SW480 (cell line): ENCODE measurements around the gene CCDC59.
"Not testable (repeated sequence)": the region's sequence is repeated elsewhere in the genome, so short reads cannot be mapped to it uniquely, and the experiment has no call there.

Experiments used
- DNase-seq: peaks from one replicate; pipeline ENCODE4 v3.0.0-alpha.2; 2016; ENCODE audit warnings: low spot score

The CCDC59 gene, protein sequence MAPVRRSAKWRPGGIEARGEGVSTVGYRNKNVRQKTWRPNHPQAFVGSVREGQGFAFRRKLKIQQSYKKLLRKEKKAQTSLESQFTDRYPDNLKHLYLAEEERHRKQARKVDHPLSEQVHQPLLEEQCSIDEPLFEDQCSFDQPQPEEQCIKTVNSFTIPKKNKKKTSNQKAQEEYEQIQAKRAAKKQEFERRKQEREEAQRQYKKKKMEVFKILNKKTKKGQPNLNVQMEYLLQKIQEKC

DNA sequence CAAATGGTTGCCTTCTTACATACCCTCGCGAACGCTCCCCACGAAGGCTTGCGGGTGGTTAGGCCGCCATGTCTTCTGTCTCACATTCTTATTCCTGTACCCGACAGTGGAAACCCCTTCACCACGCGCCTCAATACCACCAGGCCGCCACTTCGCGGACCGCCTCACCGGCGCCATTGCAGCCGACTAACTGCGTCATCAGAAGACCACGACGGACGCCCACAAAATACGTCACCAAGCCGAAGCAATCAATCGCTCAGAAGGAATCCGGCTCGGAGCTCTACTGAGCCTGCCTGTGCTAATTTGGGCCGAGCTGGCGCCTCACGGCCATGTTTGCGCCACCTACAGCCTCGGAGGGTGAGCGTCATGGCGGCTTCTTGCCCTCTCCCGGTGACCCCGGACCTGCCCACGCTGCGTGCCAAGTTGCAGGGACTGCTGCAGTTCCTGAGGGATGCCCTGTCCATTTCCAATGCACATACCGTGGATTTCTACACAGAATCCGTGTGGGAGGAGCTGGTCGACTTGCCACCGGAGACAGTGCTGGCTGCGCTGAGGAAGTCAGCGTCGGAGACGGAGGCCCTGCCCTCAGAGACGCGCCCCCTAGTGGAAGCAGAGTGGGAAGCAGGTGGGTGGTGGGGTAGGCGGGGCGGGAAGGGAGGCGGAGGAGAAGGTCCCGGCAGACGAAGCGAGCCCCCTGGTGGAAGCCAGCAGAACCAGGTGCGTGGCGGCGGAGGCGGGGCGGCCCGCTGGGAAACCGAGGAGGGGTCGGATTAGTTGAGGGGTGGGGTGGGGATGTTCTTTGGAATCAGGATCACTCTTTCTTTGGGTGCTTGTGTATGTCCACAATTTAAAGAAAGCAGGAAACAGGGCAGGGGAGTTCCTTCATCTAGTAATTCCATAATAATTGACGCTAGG, at the start of gene CCDC59, which contains the start of gene METTL25:
CCDC59 (minus strand) TSS at position 188 of the 915 bp plus-strand sequence; CDS start at position 177, 11 bp downstream.
METTL25 (plus strand) TSS at position 330 of the 915 bp plus-strand sequence; CDS start at position 367, 37 bp downstream.
- peak; percentile 96 for DNase-seq

DNA sequence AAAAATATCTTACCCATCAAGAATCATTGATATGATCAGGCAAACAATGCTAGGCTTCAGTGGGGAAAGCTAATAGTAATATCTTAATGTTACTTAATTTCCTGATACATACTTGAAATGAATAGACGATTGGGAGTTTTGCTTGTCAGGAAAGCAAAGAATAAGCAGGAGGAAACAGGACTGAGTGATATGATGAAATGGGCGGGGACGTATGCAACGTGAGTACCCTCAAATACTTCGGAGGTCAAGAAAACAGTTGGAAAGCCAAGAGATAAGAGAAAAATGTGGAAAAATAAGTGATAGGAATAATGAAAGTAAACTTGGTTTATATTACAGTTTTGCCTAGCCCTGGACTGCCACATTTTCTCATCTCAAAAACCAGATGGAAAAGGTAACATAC, 49.3 kb upstream of the CCDC59 start:
- DNase-seq: no peak

DNA sequence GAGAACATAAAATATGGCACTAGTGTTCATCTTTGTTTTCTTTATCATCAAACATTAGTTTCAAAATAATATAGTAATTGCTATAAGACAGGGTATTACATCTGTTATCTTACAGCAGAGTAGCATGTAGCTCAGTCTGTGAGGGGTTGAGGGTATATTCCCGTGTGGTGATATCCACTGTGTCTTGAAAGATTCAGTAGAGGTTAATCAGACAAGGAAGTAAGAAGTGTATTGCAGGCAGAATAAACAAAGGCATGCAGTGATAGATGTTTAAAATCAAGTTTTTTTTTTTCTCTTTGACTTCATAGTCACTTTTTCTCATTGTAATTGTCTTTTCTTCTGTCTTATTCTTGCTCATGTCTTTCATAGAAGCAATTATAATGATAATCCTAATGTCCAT, 48.5 kb upstream of the CCDC59 start:
- DNase-seq: no peak

DNA sequence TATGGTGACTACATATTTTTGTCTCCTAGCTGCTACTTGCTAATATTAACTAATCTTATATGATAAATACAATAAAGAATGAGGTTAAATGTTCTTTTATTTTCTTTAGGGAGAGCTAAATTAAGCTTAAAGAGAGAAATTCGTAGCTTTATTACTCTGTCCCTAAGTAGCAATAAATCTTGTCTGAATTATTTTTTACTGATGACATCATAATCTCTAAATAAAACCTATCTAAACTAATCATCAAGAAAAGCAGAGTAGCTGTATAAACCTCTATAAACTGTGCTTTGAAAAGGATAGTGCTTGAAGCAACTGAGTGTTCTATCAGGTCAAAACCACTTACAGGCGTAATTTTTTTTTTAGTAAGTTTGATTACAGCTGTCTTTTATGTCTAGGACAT, 42.6 kb upstream of the CCDC59 start:
- DNase-seq: no peak

DNA sequence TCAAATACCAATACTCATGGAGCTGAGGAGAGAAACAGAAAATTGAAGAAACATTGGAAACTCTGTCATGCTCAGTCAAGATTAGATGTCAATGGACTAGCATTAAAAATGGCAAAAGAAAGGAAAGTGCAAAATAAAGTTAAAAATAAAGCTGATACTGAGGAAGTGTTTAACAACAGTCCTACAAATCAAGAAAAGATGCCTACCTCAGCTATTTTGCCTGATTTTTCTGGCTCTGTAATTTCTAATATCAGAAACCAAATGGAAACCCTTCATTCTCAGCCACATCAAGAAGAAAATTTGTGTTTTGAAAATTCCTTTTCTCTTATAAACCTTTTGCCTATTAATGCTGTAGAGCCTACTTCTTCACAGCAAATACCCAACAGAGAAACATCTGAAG, 40.7 kb upstream of the CCDC59 start:
- no peak for DNase-seq

DNA sequence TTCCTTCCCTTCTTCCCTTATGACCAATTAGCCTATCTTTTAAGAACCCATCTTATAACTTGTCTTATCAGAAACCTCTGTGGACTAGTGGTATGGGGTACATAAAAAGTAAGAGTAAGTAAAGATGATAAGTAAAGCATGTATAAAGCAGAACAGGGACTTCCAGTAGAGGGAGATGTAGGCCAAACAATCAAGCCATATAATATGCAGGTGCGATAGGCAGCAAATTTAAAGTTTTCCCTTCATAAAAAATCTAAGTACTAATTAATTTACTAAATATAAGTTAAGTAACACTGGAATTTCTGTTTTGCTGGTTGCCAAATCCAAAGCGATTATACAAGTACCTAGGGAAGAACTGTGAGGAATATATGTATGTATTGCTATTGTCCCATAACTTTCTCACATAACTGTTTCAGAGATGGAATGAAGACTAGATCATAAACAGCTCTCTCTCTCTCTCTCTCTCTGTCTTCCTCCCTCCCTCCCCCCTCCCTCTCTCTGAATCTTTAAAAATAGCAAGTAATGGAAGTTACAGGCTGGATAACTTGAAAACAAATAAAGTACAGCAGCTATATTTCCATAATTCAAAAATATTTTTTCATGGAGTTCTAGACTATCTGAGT, 25.9 kb upstream of the CCDC59 start:
- peak; percentile 45 for DNase-seq

DNA sequence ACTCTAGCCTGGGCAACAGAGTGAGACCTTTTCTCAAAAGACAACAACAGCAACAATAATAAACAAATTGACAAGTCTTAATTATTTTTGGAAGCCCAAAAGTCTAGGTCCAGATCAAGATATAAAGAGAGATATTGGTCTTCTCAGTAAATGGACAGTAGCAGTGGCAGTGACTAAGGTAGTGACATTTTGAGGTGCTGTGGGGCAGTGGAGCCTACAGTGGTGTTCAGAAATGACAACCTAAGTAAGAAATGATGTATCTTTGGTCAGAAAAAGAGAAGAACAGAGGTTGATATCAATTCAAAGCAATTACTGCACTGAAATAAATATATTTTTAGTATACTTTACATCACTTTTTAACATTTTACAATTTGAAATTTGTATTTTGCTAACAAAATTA, 20.8 kb upstream of the CCDC59 start:
- no peak for DNase-seq

DNA sequence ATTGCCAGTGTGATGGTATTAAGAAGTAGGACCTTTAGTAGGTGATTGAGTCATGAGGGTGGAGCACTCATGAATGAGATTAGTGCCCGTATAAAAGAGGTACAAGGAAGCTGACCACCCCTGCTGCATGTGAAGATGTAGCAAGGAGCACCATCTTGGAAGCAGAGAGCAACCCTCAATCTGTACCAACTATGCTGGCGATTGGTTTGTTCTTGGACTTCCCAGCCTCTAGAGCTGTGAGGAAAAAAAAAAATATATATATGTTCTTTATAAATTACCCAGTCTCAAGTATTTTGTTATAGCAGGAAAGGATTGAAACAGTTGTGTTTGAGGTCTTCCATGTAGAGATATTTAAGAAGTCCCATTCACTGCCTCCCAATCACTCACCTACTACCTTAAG, 17.0 kb upstream of the CCDC59 start:
- DNase-seq: no peak

DNA sequence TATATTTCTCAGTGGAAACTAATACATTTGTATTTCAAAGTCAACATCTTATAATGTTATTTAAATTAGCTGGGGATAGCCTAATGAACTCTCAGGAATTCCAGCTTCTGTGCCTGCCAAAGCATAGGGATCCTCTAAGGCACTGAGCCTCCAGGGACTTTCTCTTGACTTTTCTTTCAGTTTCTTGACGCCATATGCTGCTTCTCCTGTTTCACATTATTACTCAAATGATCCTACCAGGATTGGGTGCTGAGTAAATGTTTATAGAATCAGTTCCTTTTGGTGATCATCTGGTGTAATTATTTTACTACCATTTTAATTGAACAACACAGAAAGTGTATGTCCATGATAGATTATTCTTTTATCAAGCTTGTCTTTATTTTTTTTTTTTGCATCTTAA, 8.0 kb upstream of the CCDC59 start:
- no peak for DNase-seq

DNA sequence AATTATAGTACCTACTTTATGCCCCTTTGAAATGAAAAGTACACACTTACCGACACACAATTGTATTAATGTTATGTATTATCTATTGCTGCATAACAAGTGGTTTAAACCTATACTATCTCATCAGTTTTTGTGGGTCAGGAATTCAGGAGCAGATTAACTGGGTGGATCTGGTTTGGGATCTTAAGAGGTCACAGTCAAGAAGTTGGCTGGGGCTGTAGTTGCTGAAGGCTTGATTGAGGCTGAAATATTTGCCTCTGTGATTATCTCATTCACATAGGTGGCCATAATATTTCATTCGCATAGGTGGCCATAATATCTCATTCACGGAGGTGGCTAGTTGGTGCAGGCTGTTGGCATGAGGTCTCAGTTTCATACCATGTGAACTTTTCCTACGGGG, 5.8 kb upstream of the CCDC59 start:
- DNase-seq: no peak

DNA sequence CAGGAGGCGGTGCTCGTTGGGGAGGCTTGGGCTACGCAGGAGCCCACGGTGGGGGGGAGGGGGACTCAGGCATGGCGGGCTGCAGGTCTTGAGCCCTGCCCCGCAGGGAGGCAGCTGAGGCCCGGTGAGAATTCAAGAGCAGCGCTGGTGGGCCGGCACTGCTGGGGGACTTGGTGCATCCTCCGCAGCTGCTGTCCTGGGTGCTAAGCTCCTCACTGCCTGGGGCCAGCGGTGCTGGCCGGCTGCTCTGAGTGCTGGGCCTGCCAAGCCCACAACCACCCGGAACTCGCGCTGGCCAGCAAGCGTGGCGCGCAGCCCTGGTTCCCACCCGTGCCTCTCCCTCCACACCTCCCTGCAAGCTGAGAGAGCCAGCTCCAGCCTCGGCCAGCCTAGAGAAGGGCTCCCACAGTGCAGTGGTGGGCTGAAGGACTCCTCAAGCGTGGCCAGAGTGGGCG, 3.3 kb upstream of the CCDC59 start:
- DNase-seq: no peak

DNA sequence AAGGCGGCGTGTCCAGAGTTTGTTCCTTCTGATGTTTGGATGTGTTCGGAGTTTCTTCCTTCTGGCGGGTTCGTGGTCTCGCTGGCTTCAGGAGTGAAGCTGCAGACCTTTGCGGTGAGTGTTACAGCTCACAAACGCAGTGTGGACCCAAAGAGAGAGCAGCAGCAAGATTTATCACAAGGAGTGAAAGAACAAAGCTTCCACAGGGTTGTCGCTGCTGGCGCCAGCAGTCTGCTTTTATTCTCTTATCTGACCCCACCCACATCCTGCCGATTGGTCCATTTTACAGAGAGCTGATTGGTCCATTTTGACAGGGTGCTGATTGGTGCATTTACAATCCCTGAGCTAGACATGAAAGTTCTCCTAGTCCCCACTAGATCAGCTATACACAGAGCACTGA, 2.6 kb upstream of the CCDC59 start:
- not testable (repeated sequence) for DNase-seq

DNA sequence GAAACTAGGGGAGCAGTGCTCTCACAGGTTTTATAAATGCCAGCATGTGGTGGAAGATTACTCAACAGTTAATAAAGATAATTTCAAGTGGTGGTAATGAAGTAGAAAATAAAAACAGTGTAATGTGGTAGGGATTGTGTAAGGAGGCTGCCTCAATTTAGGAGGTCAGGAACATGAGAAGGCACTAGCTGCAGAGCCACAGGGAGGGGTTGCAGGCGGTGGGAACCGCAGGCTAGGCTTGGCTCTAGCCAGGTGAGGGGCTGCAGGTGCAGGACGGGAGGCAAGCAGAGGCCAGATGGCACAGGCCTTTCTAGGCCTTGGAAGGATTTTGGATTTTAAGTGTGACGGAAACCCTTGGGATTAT, 910 bp upstream of the CCDC59 start:
- DNase-seq: peak; percentile 14

DNA sequence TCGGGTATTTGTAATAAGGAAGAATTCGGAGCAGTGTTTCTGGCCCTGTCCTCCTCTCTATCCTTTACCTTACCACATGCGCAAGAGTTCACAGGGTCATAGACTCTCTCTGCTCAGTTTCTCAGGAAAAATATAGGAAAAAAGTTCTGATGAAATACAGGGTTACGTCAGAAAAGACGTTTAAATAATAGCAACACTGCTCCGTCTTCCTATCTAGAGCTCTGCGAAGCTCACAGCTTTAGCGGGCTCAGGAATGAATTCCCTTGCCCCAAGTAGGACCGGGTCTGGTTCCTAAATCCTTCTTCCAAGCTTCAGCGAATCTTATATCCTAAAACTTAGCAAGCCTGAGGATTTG, 365 bp downstream of the CCDC59 start:
- peak; percentile 1 for DNase-seq

DNA sequence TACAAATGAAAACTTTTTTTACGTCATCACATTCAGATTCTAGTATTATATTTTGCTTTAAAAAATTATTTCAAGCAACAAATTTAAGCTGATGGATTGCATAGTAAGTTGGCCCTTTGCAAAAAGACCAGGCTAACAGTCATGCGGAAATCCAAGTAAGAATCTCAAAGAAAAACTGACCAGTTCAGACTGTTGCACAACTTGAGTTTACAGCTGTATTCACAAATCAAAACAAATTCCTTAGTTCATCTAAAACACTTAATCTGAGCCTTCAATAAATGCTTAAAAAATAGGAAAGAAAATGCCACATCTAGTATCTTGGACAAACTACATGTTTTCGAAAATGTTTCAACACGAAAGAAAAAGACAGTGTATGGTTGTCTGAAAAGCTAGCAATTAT, 847 bp downstream of the CCDC59 start:
- DNase-seq: no peak

DNA sequence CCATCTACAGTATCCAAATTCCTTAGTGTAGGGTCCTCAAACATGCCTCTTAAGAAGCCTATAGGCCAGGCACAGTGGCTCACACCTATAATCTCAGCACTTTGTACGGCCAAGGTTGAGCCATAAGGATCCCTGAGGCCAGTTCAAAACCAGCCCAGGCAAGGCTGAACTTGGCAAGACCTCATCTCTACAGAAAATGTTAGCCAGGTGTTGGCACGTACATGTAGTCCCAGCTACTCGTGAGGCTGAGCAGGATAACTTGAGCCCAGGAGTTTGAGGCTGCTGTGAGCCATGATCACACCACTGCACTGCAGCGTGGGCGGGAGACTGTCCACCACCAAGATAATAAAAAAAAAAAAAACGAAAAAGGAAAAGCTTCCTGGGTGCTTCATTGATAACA, 6.8 kb downstream of the CCDC59 start:
- DNase-seq: no peak

DNA sequence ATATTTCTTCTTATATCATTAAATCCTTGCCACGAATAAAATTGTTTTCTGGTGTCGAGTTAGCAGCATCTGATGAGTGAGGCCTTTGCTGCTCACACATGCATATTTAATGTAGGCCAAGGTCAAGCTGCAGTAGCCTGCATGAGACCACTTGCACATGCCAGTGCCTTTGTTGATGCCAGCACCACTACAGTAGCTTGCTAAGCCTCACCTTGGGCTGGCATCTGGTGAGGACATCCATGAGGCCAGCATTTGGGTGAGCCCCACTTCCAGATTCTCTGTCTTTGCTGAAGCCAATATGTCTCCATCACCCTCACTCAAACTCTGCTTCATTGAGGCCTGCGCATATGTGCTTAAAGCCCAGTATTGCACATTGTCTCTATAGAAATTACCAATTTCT, 8.0 kb downstream of the CCDC59 start:
- DNase-seq: no peak

DNA sequence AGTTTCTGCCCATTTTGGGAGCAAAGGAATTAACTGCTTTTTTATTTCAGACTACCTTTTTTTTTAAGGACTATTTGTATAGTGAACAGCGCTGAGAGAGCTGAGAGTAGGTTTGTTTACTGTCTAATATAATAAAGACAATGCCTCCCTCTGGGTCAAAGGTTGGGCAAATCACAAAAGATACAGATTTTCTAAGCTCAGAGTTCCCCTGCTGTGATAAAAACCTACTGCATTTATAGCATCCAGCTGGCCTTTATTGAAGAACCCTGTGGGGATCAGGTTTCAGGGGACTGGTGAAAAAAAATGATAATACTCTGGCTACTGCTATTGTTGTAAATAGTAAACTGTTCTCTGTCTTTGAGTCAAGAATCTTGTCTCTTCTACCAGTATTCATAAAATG, 28.7 kb downstream of the CCDC59 start:
- DNase-seq: peak; percentile 8

DNA sequence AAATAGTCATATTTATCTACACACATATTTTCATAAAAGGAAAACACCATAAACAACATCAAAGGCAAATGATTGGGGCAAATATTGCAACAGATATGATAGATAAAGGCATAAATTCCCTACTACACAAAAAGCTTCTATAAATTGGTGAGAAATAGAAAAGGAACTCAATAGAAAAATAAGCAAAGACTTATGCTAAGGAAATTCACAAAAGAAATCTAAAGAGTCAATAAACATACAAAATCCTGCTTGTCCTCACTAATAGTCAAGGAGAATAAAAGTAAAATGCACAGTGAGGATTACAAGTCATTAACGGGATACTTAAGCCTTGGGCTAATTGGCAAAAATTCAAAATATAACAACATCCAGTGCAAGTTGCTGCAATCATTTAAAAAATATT, 30.3 kb downstream of the CCDC59 start:
- DNase-seq: no peak

DNA sequence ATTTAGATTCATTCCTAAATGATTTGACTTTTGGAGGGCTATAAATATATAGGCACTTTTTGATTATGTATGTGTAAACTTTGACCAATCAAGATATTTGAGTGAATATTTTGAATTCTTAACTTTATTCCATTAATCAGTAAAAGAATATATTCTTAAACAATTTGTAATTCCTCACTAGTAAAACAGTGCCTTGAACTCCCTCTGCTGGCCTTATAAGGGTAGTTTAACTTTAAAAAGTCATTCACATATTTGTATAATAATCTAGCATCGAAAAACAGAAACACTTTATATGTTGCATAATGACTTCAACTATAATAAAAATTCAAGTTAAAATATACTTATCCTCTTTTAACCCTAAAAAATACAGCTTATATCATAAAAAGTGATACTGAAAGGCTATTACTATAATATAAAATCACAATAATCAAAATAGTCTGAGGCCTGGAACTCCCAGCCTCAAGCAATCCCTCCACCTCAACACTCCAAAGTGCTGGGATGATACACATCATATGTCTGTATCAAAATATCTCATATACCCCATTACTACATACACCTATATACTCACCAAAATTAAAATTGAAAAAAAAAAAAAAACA, 31.2 kb downstream of the CCDC59 start:
- peak; percentile 23 for DNase-seq

DNA sequence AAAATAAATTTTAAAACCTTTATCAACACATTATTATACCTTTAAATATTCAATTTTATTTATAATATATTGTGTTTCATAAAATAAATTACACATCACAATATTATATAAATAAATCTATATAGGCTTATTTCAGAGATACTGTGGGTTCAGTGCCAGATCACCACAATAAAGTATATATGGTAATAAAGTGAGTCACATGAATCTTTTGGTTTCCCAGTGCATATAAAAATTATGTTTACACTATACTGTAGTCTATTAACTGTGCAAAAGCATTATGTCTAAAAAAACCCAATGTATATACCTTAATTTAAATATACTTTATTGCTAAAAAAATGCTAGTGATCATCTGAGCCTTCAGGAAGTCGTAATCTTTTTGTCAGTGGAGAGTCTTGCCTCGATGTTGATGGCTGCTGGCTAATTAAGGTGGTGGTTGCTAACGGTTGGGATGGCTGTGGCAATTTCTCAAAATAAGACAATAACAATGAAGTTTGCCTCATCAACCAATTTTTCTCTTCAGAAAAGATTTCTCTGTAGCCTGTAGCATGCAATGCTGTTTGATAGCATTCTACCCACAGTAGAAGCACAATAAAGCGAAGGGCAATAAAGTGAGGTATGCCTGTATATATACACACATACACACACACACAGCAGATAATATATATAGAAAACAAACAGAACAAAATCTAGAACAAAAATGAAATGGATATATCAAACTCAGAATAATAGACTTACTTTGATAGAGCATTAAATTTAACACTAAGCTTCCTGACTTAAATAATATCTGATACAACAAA, 32.4 kb downstream of the CCDC59 start:
- no peak for DNase-seq

DNA sequence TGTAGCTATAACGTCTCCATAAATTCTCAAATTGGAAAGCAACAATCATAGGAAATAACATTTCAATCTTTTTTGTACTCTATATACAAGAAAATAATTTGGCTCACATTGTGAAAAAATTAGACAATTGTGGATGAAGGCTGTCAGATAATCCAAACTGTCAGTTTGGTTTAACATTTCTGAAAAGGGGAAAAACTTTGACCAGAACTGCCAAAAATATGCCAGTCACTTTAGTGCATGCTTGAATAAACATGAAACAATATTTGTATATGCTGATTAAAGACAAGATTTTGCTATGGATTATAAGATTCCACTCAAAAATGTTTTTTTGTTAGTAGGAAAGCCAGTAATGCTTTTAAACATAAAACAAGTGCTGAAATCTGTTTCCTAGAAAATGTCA, 38.9 kb downstream of the CCDC59 start:
- DNase-seq: no peak
